C4-2B (cell line): Measurements from ENCODE around the gene CHST1.

Experiments
- H3K27ac ChIP-seq: fragments of 450-650 bp; 2 replicates; pipeline ENCODE4 v1.5.1; 2017
- CTCF ChIP-seq: fragments of 450-650 bp; conservative IDR thresholded peaks from 2 replicates; pipeline ENCODE4 v1.5.1; 2017; ENCODE audit warnings: mild to moderate bottlenecking
- ZFX ChIP-seq: fragments of 450-650 bp; IDR thresholded peaks from 2 replicates; pipeline ENCODE4 v1.6.1; 2017

Gene CHST1

GRCh38 chr11:45651156-45651555 is 14.3 kb downstream of the CHST1 start:
- TF ChIP-seq CTCF (no peak), ZFX (no peak)
- no peak overlapping the region for H3K27ac ChIP-seq

GRCh38 chr11:45650166-45651095 is 15.0 kb downstream of the CHST1 start:
- H3K27ac ChIP-seq = no peak overlapping the region
- TF ChIP-seq CTCF (no peak), ZFX (no peak)

- TF ChIP-seq ZFX = no peak
- TF ChIP-seq CTCF = no peak
Measured at GRCh38 chr11:45649544-45650165, 15.8 kb downstream of the CHST1 start.

GRCh38 chr11:45648931-45649330 is 16.5 kb downstream of the CHST1 start:
- no peak for TF ChIP-seq ZFX
- TF ChIP-seq CTCF = no peak
- no peak overlapping the region for H3K27ac ChIP-seq

More at GRCh38 chr11:45649544-45650165, 15.8 kb downstream of the CHST1 start:
- H3K27ac ChIP-seq = no peak overlapping the region

- no peak overlapping the region for H3K27ac ChIP-seq
- TF ChIP-seq CTCF (no peak), ZFX (no peak)
Measured at GRCh38 chr11:45647786-45648185, 17.6 kb downstream of the CHST1 start.

- TF ChIP-seq CTCF (no peak), ZFX (no peak)
- no peak overlapping the region for H3K27ac ChIP-seq
Measured at GRCh38 chr11:45647329-45647728, 18.1 kb downstream of the CHST1 start.

- no peak overlapping the region for H3K27ac ChIP-seq
- no peak for TF ChIP-seq ZFX
- no peak for TF ChIP-seq CTCF
Measured at GRCh38 chr11:45646275-45646927, 19.0 kb downstream of the CHST1 start.
